GM19193 (cell line): ENCODE measurements around the gene ZNF674.

Experiments used
- POLR2A ChIP-seq: IDR thresholded peaks from 4 replicates; pipeline ENCODE4 v1.6.1; 2011; ENCODE audit not compliant: insufficient read depth, insufficient read length; ENCODE audit errors: extremely low read depth

Gene ZNF674

DNA sequence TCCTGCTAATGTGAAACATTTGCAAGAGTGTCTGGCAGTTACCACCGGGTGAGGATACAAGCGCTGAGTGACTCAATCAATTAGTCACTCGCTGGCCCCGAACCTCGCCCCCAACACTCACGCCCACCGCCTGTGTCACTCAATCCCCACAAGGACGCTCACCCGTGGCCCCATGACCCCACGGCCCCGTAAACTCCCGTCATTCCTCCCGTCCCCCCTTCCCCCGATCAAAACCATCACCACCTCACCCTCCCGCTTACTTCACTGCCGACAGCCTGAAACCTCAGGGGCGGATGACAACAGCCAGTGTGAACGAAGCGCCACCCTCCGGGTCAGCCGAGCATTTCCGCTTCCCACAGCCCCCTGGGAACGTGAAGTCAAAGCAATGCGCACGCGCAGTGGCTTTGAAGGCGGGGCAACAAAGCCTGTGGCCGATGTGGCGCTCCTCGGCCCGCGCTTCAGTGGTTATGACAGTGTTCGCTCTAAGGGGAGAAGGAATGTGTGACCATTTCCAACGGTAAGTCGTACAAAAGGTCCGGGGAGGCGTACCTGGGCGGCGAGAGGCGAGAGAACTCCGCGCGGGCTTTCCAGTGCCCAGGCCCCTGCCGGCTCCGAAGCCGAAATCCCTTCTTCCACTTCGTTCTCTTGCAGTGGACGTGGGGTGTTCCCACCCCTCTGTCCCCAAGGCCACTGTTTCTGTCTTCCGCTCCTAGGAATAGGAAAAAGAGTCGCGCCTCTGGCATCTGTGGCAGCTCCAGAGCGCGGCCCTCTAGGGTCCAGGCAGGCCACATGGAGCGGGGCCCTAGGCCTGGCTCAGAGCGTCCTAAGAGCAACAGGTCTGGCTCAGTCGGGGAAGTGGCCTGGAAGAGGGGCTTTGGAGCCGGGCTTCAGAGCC is at the start of gene ZNF674:
TSS of gene ZNF674 (minus strand) at position 311 of the 895 bp plus-strand sequence. CDS start 3,334 bp downstream, outside the sequence.
- TF ChIP-seq POLR2A = peak; percentile 70

DNA sequence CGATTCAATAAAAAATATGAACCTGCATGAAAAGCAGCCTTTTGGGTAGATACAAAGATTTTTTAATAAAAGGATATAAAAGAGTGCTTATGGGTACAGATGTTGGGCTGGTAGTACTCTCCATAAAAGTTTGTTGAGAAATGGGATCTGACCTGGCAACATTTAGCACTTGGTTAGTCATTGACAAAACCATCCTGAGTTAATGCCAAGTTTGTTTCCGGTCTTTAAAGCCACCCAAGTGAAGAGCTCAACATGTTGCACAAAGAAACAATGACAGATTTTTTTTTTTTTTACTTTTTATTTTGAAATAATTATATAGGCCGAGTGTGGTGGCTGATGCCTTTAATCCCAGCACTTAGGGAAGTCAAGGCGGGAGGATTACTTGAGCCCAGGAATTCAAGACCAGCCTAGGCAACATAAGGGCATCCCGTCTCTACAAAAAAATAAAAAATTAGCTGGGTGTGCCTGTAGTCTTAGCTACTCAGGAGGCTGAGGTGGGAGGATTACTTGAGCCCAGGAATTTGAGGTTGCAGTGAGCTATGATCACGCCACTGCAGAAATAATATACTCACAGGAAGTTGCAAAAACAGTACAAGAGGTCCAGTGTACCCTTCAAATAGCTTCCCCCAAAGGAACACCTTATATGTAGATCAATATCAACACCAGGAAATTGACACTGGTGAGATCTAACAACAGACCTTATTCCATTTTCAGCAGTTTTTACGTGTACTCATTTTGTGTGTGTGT is 44.9 kb upstream of the ZNF674 start:
- no peak for TF ChIP-seq POLR2A

DNA sequence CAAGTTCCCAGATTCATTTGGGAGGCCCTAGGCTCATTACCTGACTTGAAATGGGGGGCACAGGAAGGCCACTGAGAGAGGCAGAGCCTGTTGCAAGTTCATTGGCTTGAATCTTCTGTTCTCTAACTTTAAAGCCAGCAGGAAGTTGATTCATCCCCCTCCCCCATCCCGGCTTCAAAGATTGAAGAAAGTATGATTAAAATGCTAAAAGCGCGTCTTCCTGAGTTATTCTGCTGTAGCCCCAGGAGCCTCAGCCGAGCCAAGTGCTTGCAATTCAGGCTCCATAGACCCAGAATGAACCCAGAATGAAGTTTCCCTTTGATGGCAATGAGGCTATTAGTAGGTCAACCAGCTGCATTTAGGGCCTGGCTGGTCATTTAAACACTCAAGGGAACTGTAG is 43.0 kb upstream of the ZNF674 start:
- TF ChIP-seq POLR2A = no peak

DNA sequence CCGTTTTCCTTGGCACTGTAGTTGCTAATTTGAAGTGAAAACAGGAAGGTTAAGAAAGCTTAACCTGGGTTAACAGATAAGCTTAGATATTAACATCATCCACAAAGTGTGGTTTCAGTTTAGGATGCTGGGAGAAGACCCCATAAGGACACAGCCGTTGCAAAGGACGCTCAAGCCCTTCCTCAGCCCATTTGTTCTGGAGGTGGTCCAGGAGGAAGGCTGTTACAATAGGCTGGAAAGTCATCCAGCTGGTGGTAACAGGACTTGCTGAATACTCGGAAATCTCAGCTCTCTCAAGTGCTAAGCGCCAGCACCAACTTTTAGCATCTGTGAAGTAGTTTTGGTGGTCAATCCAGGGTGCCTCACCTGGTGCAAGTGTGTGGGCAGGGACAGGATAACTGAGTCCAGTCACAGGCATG is 42.5 kb upstream of the ZNF674 start:
- no peak for TF ChIP-seq POLR2A

DNA sequence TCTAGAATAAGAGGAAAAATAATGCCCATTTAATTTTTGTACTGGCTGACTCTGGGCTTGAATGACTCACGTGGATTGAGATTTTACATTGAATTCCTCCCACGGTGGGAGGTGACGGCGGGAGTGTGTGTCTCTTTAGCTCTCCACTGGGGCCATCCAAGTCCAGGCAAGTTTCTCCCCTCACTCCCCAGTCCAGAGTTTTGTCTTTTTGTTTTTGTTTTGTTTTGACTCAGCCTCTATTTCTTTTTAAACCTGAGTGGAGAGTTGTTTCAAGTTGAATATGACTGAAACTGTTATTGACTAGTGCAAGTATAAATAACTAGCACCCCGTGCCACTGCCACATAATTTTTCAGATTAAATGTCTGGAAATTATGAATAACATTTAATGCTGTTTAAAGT is 41.9 kb upstream of the ZNF674 start:
- no peak for TF ChIP-seq POLR2A

DNA sequence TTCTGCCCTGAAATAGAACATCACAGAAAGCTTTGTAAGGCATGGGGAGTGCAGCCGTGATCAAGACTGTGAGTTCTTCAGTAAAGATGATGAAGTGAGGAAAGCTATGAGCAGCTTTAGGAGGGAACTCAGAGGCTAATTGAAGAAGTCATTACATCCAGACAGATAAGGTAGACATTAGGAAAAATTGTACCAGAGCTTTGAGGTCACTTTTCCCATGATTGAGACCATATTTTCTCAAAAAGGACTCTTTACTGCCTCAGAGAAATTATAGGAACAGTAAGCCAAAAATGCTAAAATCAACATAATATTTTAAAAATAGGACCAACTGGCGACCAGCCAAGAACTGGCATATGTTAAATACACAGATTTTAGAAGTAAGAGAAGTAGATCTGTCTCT is 39.5 kb upstream of the ZNF674 start:
- no peak for TF ChIP-seq POLR2A

DNA sequence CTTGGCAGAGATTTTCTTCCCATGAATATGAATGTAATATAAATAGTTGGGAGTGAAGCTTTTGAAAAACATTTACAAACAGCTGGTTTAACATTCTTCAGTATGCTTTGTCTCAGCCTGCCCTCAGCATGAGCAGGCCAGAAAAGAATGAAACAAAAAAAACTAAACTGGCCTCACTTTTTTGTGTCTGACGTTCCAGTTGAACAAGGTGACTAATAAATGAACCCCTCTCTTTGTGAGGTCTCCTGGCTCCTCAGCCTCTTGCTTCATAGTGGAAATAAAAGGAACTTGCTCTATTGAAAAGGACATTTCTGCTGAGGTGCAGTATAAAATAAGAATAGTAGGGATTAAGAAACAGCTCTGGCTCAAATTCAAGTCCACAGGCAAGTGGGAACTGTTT is 37.7 kb upstream of the ZNF674 start:
- TF ChIP-seq POLR2A = no peak

DNA sequence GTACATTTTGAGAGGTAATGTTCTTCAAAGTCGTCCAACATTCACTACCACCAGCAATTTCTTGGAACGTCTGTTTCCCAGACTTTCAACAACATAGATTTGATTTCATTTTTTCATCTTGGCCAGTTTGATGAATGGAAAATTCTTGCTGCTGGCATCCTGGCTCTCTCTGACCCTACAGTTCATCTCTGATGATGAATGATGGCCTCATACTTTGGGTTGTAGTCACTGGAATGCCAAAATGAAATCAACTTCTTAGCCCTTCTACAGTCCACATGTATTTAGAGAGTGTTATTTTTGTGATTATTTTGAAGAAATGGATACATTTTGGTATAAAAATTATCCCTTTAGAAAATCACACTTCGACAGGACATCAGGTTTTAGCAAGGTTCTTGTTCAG is 37.1 kb upstream of the ZNF674 start:
- no peak for TF ChIP-seq POLR2A

DNA sequence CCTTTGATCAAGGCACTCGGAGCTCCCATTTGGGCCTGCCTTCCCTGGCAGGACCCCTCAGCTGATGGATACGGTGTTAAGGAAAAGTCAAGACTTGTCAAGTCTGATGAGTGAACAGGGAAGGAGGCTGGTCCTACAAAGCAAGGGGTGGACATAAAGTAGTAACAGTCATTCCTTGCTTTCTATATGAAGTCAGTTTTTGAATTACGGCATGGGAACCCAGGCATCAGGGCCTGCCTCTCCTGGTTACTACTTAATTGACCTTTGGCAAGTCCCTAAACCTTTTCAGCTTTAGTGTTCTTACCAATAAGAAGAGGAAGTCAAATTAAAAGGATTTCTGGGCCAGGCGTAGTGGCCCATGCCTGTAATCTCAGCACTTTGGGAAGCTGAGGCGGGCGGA is 35.4 kb upstream of the ZNF674 start:
- TF ChIP-seq POLR2A = no peak

DNA sequence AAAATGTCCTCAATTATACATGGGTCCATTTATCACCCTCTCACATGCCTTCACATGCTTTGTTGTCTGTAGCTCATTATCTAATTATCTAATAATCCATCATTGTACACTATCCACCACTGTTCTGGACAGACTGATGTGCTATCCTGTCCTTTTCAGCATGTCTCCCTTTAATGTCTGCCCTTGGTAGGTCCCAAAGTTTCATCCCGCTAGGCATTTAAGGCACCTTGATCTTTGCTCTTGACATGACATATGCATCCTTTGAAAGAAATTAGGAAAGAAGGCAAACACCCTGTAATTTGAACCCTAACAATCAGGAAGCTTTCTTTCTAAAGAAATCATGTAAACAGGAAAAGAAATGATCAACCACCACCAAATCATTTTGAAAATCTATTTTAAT is 34.0 kb upstream of the ZNF674 start:
- no peak for TF ChIP-seq POLR2A

DNA sequence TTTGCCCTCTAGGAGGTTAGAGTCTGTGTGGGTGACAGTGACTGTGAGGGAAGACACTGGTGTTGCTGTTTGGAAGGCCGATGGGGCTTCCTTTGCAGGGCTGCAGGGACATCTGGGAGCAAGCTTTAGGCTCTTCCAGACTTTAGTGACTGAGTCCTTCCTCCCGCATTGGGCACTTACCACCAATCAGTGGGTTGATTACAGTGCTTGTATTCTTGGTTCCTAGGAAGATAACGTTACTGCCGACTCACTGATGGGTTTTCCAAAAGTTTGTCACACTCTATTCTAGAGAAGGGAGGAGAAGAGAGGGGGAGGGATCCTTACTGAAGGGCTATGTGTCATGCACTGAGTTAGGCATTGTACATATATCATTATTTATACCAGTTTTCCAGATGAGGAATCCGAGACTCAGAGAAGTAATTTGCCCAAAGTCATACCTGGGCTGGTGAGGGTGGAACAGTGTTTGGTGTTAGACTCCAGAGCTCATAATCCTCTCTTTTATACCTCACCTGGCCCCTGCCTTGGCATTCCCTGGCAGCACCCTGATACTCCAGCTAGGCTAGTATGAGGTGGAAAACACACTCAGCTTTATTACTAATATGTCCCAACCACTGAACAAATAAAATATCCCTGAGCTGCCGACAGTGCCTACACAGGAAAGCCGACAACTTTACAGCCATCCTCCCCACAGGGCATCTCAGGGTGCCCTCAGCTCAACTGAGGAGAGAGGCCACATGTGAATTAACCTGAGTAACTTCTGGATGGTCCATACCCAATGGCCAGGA is 32.2 kb upstream of the ZNF674 start:
- no peak for TF ChIP-seq POLR2A

DNA sequence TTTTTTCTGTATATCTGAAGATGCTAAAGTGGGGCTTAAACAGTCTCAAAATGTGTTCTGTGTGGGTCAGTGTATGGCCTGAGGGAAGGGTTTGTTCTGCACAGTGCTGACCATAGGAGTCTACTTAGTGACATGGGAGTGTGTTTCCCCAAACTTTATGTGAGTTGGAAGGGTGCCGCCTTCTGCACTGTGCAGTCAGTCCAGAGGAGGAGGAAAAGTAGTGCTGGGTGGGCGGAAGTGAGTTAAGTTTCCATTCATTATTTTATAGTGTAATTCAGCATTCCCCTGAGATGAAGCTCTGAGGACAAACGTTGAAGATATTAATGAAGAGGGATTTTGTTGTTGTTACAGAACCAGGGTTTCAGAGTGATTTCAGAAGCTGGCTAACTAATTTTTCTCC is 31.2 kb upstream of the ZNF674 start:
- TF ChIP-seq POLR2A = no peak

DNA sequence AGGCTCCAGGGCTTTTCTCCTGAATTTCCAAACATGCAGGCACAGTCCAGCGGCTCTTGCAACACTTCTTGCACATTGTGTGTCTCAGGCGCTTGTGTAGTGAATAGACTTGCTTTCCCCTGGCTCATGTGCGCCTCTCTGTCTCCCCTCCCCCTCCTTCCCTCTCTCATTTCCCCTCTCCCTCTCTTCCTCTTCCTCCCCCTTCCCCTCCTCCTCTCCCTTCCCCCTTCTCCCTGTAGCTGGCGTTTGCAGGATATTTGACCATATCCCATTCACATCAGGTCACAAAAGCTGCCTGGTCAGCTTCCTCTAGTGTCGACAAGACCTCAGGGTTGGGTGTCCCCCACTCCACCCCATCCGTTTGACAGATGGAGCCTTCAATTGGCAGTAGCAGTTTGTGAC is 30.8 kb upstream of the ZNF674 start:
- TF ChIP-seq POLR2A = no peak

DNA sequence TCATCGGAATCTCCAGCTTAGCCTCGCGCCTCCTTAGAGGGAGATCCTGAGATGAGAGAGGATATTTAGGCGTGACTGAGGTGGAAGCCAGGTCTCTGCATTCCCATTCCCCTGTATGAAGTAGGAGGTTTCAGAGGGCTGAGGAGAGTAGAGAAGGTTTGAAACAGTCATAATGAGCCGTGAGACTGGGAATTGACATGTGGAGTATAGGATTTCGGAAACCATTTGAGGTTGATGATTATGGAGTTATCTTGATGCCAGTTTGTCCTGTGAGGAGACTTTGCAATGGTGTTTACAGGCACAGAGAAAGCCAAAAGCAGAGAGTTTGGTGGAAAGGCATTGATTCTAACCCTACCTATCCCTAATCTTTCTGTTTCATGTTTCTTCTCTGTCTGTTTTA is 30.4 kb upstream of the ZNF674 start:
- no peak for TF ChIP-seq POLR2A

DNA sequence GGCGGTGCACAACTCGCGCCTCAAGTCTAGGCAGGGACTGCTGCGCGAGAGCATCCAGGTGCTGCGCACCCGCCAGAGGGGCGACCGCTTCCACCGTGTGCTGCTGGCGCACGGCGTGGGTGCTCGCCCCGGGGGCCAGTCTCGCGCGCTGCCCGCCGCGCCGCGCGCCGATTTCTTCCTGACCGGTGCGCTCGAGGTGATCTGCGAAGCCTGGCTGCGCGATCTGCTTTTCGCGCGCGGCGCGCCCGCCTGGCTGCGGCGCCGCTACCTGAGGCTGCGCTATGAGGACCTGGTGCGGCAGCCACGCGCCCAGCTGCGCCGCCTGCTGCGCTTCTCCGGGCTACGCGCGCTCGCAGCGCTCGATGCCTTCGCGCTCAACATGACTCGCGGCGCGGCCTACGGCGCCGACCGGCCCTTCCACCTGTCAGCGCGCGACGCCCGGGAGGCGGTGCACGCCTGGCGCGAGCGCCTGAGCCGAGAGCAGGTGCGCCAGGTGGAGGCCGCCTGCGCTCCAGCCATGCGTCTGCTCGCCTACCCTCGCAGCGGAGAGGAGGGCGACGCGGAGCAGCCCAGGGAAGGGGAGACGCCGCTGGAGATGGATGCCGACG is 29.7 kb upstream of the ZNF674 start:
- TF ChIP-seq POLR2A = peak; percentile 9
